Activated T-cell treated with anti-CD3 and anti-CD28 coated beads for 1 hour (primary cell): ENCODE results near the gene CD82.

Experiments
- DNase-seq: peaks from one replicate; pipeline ENCODE4 v3.0.0-alpha.2; 2020; ENCODE audit warnings: low read depth

Gene CD82

GRCh38 chr11:44575962-44576361, 10.5 kb downstream of the CD82 start:
- DNase-seq, result no peak

- no peak for DNase-seq
Observed at GRCh38 chr11:44576656-44577055, 11.2 kb downstream of the CD82 start.

GRCh38 chr11:44577231-44577830, 11.9 kb downstream of the CD82 start:
- no peak for DNase-seq

- no peak for DNase-seq
Observed at GRCh38 chr11:44578279-44578678, 12.8 kb downstream of the CD82 start.

GRCh38 chr11:44579302-44579761, 13.9 kb downstream of the CD82 start:
- no peak for DNase-seq

GRCh38 chr11:44580701-44581100, 15.2 kb downstream of the CD82 start:
- DNase-seq, result no peak

GRCh38 chr11:44581246-44581645, 15.8 kb downstream of the CD82 start:
- no peak for DNase-seq

- no peak for DNase-seq
Observed at GRCh38 chr11:44582641-44583352, 17.3 kb downstream of the CD82 start.

GRCh38 chr11:44583353-44583669, 17.8 kb downstream of the CD82 start:
- no peak for DNase-seq

GRCh38 chr11:44585421-44585820, 20.0 kb downstream of the CD82 start:
- DNase-seq, result no peak

GRCh38 chr11:44589301-44589700, 23.8 kb downstream of the CD82 start:
- DNase-seq, result no peak

GRCh38 chr11:44590769-44591168, 25.3 kb downstream of the CD82 start:
- DNase-seq, result no peak

- DNase-seq, result no peak
Observed at GRCh38 chr11:44591557-44591956, 26.1 kb downstream of the CD82 start.

GRCh38 chr11:44592125-44592940, 26.9 kb downstream of the CD82 start:
- no peak for DNase-seq

GRCh38 chr11:44593251-44593650, 27.8 kb downstream of the CD82 start:
- DNase-seq, result no peak

GRCh38 chr11:44595006-44595405, 29.5 kb downstream of the CD82 start:
- DNase-seq, result no peak

- no peak for DNase-seq
Observed at GRCh38 chr11:44595964-44596381, 30.5 kb downstream of the CD82 start.

GRCh38 chr11:44596525-44597276, 31.2 kb downstream of the CD82 start:
- DNase-seq, result peak; percentile 47

- no peak for DNase-seq
Observed at GRCh38 chr11:44597358-44598012, 32.0 kb downstream of the CD82 start.

GRCh38 chr11:44598831-44599230, 33.4 kb downstream of the CD82 start:
- no peak for DNase-seq

- DNase-seq, result no peak
Observed at GRCh38 chr11:44600261-44600660, 34.8 kb downstream of the CD82 start.

GRCh38 chr11:44600839-44601383, 35.4 kb downstream of the CD82 start:
- no peak for DNase-seq
